Calu3 (cell line): ENCODE results near the gene KLHL29. TPM values are rescaled to one million over a fixed set of nuclear protein-coding genes. Genes with fewer than 3 reads are reported as not detected.
"Not testable (repeated sequence)": the region's sequence is repeated elsewhere in the genome, so short reads cannot be mapped to it uniquely, and the experiment has no call there.

Experiments
- BruUV-seq: library from RNA; stranded (reverse); fragments of 400-500 nt; replicated peaks from 2 replicates; lab custom pipeline; 2021; lab: Mats Ljungman, UMichigan
- CTCF ChIA-PET: fragments of 300-600 bp; sonication (Branson Sonifier 250); formaldehyde crosslinking; loops from one replicate; lab custom pipeline; 2022; ENCODE audit warnings: antibody characterized with exemption; lab: Charles Lee
- DNase-seq: peaks from one replicate; pipeline ENCODE4 v3.0.0; 2022
- H3K27ac Mint-ChIP-seq: one replicate; pipeline ENCODE4 v1.8.0; 2022; ENCODE audit warnings: mixed read lengths; ENCODE audit not compliant: unreplicated experiment
- H3K27me3 Mint-ChIP-seq: one replicate; pipeline ENCODE4 v1.8.0; 2022; ENCODE audit warnings: mixed read lengths; ENCODE audit not compliant: unreplicated experiment
- H3K36me3 Mint-ChIP-seq: one replicate; pipeline ENCODE4 v1.8.0; 2022; ENCODE audit warnings: mild to moderate bottlenecking, moderate library complexity, mixed read lengths; ENCODE audit not compliant: insufficient read depth, unreplicated experiment
- H3K4me1 Mint-ChIP-seq: one replicate; pipeline ENCODE4 v1.8.0; 2022; ENCODE audit warnings: mild to moderate bottlenecking, low read depth, mixed read lengths; ENCODE audit not compliant: unreplicated experiment
- H3K4me3 Mint-ChIP-seq: one replicate; pipeline ENCODE4 v1.8.0; 2022; ENCODE audit warnings: mild to moderate bottlenecking, low read depth, moderate library complexity, mixed read lengths; ENCODE audit not compliant: unreplicated experiment
- H3K9me3 Mint-ChIP-seq: one replicate; pipeline ENCODE4 v1.8.0; 2022; ENCODE audit warnings: low read depth, mixed read lengths; ENCODE audit not compliant: unreplicated experiment
- intact Hi-C: fragments of 100-400 bp; cut with micrococcal nuclease; formaldehyde crosslinking; loops from one replicate; pipeline ENCODE4 v1.10.0; 2022; ENCODE audit not compliant: unreplicated experiment
- total RNA-seq: library from RNA; stranded (reverse); gene quantifications from 2 replicates; pipeline ENCODE4 v1.2.3, GENCODE V29; 2022
- TF ChIP-seq, protein P1 (sequence below): fragments of 200-600 bp; IDR thresholded peaks from one replicate; pipeline ENCODE4 v1.8.0; 2022; ENCODE audit warnings: antibody characterized with exemption; ENCODE audit not compliant: unreplicated experiment

KLHL29 gene
- total RNA-seq, 1 experiment from 2014 or later, result 11.9 TPM

- Mint-ChIP-seq H3K27ac (no peak overlapping the region), H3K4me1 (no peaks in the 10 kb centered on the region), H3K27me3 (peaks cover 56% of the 10 kb centered on the region), H3K36me3 (no peaks in the 10 kb centered on the region), H3K4me3 (no peak overlapping the region), H3K9me3 (no peaks in the 10 kb centered on the region)
- TF ChIP-seq, protein P1, sequence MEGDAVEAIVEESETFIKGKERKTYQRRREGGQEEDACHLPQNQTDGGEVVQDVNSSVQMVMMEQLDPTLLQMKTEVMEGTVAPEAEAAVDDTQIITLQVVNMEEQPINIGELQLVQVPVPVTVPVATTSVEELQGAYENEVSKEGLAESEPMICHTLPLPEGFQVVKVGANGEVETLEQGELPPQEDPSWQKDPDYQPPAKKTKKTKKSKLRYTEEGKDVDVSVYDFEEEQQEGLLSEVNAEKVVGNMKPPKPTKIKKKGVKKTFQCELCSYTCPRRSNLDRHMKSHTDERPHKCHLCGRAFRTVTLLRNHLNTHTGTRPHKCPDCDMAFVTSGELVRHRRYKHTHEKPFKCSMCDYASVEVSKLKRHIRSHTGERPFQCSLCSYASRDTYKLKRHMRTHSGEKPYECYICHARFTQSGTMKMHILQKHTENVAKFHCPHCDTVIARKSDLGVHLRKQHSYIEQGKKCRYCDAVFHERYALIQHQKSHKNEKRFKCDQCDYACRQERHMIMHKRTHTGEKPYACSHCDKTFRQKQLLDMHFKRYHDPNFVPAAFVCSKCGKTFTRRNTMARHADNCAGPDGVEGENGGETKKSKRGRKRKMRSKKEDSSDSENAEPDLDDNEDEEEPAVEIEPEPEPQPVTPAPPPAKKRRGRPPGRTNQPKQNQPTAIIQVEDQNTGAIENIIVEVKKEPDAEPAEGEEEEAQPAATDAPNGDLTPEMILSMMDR, result no peak
- no peak for DNase-seq
- intact Hi-C loops, result no loop called here
- CTCF ChIA-PET, result no interaction called here
- BruUV-seq, result no TSS peak
These were observed 38.2 kb upstream of the KLHL29 start for GRCh38 chr2:23346781-23347180.

DNA sequence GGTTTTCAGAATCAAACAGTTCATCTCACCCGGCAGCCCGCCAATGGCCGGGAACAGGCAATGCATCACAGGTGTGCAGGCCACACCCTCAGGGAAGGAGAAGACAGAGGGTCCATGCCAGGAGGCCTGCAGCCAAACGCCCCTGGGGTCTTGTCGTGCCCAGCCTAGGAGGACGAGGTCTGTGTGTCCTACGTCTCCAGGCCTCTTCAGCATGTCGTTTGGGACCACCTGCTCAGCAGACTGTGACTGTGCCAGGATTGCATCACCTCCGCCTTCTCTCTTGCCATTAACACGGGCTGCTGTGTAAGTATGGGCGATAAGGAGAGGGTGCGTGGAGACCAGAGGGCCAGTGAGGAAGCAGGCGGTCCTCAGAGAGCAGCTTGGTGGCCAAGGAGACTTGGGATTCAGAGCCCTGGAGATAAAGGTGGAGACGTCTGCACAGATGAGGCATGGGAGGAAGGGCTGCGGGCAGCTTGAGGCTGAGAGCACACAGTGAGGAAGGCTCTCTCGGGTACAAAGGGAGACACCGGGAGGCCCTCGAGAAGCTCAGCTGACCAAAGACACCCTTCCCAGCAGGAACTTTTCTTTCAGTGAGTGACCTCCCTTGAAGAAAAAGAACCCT lies 37.4 kb upstream of the KLHL29 start:
- no peaks in the 10 kb centered on the region for H3K36me3 Mint-ChIP-seq
- no peaks in the 10 kb centered on the region for H3K4me1 Mint-ChIP-seq
- CTCF ChIA-PET, result no interaction called here
- H3K9me3 Mint-ChIP-seq, result no peaks in the 10 kb centered on the region
- H3K4me3 Mint-ChIP-seq, result no peak overlapping the region
- DNase-seq, result no peak
- H3K27ac Mint-ChIP-seq, result no peak overlapping the region
- TF ChIP-seq, protein P1, result no peak
- no TSS peak for BruUV-seq
- peaks cover 50% of the 10 kb centered on the region for H3K27me3 Mint-ChIP-seq
- intact Hi-C loops, result no loop called here

DNA sequence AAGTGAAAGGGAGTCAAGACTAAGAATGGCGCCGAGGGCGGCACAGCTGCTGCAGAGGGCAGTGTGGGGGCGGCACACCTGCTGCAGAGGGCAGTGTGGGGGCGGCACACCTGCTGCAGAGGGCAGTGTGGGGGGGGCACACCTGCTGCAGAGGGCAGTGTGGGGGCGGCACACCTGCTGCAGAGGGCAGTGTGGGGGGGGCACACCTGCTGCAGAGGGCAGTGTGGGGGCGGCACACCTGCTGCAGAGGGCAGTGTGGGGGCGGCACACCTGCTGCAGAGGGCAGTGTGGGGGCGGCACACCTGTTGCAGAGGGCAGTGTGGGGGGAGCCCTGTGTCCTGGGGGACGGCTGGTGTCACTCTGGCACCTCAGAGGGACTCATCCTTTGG lies 36.9 kb upstream of the KLHL29 start:
- H3K27ac Mint-ChIP-seq, H3K36me3 Mint-ChIP-seq, CTCF ChIA-PET, DNase-seq, intact Hi-C loops, H3K4me1 Mint-ChIP-seq, H3K4me3 Mint-ChIP-seq, BruUV-seq, H3K9me3 Mint-ChIP-seq: not testable (repeated sequence)
- H3K27me3 Mint-ChIP-seq, result peaks cover 55% of the 10 kb centered on the region

DNA sequence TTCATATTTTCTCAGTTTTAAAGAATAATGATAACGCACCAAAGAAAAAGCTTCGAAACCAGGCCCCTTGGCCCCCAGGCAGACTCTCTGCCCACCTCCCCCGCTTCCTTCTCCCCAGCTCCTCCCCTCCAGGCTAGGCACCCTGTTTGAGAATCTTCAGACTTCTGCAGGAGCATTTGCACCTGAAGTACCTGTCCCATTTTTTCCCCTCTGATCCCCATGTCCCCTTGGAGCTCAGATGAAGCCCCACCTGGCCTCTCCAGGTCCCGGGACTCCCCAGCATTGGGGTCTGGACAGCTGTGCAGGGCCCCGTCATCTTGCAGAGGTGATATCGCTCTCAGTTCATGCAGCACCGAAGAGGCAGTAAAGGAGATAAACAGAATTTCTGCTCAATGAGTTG lies 35.5 kb upstream of the KLHL29 start:
- intact Hi-C loops, result no loop called here
- BruUV-seq, result no TSS peak
- CTCF ChIA-PET, result no interaction called here
- H3K27ac Mint-ChIP-seq, result no peak overlapping the region
- no peak overlapping the region for H3K4me3 Mint-ChIP-seq
- TF ChIP-seq, protein P1, result no peak
- DNase-seq, result no peak
- H3K9me3 Mint-ChIP-seq, result no peaks in the 10 kb centered on the region
- H3K27me3 Mint-ChIP-seq, result peaks cover 59% of the 10 kb centered on the region
- no peaks in the 10 kb centered on the region for H3K4me1 Mint-ChIP-seq
- H3K36me3 Mint-ChIP-seq, result no peaks in the 10 kb centered on the region

DNA sequence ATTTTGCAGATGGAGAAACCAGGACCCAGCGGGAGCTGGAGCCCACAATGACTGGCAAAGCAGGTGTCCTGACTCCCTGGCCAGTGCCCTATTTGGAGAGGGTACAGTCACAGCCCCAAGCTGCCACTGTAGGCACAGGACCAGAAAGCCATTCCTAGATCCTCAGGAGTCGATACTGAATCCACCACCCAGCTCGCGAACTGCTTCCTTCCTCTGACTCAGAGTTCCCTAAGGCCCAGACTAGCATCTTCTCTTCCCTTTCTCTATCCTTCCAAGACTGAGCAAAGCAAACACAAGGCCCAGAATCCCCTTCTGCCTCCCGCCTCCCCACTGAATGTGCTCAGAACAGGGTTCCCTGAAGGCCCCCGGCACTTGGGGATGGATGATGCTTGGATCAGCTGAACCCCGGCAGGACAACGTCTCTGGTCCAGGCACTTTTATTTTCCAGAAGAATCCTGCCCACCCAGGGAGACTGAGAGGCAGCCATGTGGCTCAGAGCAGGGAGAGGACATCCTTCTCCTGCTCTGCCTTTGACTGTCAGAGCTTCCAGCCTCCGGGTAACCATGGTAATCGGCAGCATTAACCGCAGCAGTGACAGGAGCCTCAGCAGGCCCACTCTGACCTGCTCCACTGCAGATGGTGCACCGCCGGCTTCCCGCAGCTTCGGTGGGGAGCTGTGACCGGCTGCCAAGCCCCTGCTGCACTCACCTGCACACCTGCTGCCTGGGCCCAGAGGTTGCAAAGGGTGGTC lies 34.8 kb upstream of the KLHL29 start:
- Mint-ChIP-seq H3K36me3 (no peaks in the 10 kb centered on the region), H3K27ac (no peak overlapping the region), H3K9me3 (no peaks in the 10 kb centered on the region), H3K27me3 (peaks cover 59% of the 10 kb centered on the region), H3K4me3 (no peak overlapping the region), H3K4me1 (no peaks in the 10 kb centered on the region)
- intact Hi-C loops, result loop anchor here (5.0 kb wide), 1 partner anchor 153 kb away; no protein-coding TSS in a partner anchor
- DNase-seq, result no peak
- BruUV-seq, result no TSS peak
- TF ChIP-seq, protein P1, result no peak
- CTCF ChIA-PET, result no interaction called here
